Measurements from ENCODE around the gene WFDC2.

Gene WFDC2

GRCh38 chr20:45501600-45501999, 32.0 kb downstream of the WFDC2 start:
- DNase-seq = no peak

- no peak for DNase-seq
These were observed 33.0 kb downstream of the WFDC2 start for GRCh38 chr20:45502561-45502960.

GRCh38 chr20:45503403-45503802, 33.9 kb downstream of the WFDC2 start:
- no peak for DNase-seq

- DNase-seq = no peak
These were observed 36.8 kb downstream of the WFDC2 start for GRCh38 chr20:45506398-45506797.

- DNase-seq = no peak
These were observed 37.7 kb downstream of the WFDC2 start for GRCh38 chr20:45507011-45507820.

- no peak for DNase-seq
These were observed 38.7 kb downstream of the WFDC2 start for GRCh38 chr20:45508068-45508886.

- no peak for DNase-seq
These were observed 39.5 kb downstream of the WFDC2 start for GRCh38 chr20:45509091-45509490.

- no peak for DNase-seq
These were observed 40.8 kb downstream of the WFDC2 start for GRCh38 chr20:45510242-45510862.

GRCh38 chr20:45515147-45515913, 45.8 kb downstream of the WFDC2 start, which contains the start of gene SPINT3:
SPINT3 (minus strand) TSS chr20:45515622; CDS start chr20:45515608, 14 bp downstream.
- no peak for DNase-seq

GRCh38 chr20:45518282-45518681, 48.7 kb downstream of the WFDC2 start:
- no peak for DNase-seq

- DNase-seq = no peak
These were observed 54.3 kb downstream of the WFDC2 start for GRCh38 chr20:45523821-45524220.

GRCh38 chr20:45527294-45527693, 57.7 kb downstream of the WFDC2 start:
- no peak for DNase-seq

All from CD4-positive, alpha-beta T cell treated with Interleukin-10 for 1 hour (primary cell).